Fibroblast of skin of right biceps (primary cell): ENCODE data around the gene TRAPPC10.
"Not testable (repeated sequence)": the region's sequence is repeated elsewhere in the genome, so short reads cannot be mapped to it uniquely, and the experiment has no call there.

ENCODE experiments used
- DNase-seq: peaks from one replicate; pipeline ENCODE4 v3.0.0-alpha.2; 2013

TRAPPC10 gene

DNA sequence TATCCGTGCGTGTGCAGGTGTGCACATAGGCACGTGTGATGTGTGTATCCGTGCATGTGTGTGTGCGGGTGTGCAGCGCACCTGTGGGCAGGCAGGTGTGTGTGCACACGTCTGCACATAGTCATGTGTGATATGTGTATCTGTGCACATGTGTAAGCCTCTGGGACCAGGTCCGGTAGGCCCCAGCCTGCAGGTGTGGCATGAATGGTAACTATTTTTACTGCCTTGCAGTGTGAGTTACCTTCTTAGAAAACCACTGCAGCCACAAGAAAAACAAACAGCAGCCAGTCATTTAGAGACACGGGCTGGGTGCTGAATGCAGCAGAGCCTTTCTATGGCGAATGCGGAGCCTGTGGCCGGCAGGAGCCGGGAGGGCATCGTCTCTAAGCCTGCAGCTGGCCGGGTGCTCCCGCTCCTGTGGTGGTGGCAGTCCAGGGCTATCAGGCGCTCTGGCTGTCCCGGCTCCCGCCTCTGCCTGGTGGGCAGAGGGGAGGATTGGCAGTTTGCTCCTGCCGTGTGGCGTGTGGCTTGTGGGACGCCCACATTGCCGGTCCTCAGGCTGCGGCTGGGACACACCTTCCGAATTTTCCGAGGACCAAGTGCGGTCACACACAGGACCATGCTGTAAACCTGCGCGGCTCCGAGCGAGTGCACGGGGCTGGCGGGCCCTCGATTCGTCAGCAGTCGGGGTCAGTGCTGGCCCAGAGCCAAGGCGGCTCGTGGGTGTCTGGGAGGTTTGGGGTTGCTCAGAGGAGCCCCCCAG is 143.3 kb downstream of the TRAPPC10 start:
- not testable (repeated sequence) for DNase-seq

DNA sequence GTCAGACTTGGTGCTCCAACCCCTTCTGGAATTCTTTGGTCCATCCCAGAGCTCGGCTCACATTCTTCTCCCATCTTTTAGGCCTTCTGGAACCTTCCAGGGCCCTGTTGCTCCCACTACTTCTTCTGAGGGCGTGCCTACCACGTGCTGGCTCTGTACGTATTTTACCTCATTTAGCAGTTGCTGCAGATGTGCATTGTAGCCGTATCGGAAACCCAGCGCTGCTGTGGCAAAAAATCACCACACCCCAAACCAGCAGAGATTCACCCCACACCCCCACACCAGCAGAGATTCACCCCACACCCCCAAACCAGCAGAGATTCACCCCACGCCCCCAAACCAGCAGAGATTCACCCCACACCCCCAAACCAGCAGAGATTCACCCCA is 143.9 kb downstream of the TRAPPC10 start:
- not testable (repeated sequence) for DNase-seq
